ENCODE measurements around the gene COL9A3.

DNA sequence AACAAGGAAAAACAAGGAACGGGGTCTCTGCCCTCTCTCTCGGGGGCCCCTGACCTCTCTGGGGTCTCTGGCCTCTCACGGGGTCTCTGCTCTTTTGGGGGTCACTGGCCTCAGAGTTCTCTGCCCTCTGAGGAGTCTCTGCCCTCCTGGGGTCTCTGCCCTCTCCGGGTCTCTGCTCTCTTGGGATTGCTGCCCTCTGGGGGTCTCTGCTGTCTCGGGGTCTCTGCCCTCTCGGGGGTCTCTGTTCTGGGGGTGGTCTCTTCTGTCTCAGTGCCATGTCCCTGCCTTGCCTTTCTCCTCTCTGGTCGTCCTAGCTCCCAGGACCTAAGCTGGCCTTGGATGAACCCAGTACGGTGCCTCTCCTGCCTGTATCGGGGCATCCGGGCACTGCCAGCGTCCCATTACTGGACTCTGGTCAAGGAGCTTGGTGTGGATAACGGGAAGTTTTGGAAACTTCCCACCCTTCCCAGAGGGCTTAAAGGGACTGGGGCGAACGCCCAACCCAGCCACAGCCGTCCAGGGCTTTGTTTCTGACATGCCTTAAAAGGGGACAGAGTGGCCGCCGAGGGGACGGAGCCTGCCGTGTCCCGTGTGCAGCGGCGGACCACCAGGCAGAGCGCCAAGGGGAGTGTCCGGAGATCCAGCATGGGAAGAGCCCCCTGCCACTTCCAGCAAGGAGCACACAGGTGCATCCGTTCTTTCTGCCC, 45.3 kb upstream of the COL9A3 start:
- TF ChIP-seq, protein P1, sequence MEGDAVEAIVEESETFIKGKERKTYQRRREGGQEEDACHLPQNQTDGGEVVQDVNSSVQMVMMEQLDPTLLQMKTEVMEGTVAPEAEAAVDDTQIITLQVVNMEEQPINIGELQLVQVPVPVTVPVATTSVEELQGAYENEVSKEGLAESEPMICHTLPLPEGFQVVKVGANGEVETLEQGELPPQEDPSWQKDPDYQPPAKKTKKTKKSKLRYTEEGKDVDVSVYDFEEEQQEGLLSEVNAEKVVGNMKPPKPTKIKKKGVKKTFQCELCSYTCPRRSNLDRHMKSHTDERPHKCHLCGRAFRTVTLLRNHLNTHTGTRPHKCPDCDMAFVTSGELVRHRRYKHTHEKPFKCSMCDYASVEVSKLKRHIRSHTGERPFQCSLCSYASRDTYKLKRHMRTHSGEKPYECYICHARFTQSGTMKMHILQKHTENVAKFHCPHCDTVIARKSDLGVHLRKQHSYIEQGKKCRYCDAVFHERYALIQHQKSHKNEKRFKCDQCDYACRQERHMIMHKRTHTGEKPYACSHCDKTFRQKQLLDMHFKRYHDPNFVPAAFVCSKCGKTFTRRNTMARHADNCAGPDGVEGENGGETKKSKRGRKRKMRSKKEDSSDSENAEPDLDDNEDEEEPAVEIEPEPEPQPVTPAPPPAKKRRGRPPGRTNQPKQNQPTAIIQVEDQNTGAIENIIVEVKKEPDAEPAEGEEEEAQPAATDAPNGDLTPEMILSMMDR (IDR thresholded peaks at IDR 0.05; ENCODE audit: poor library complexity) = no peak
- TF ChIP-seq EZH2 (IDR thresholded peaks at IDR 0.05; ENCODE audit: borderline replicate concordance) = no peak

All from hepatocyte (in vitro differentiated cells).